MM.1S (cell line): ENCODE results near the gene EDC3.

Experiments
- DNase-seq: peaks from one replicate; pipeline ENCODE4 v3.0.0-alpha.2; 2015
- H2AFZ ChIP-seq: fragments of 300-600 bp; sonication (generic); 2 replicates; pipeline ENCODE4 v1.6.0; 2016; ENCODE audit warnings: antibody characterized with exemption, low read length
- H3F3A ChIP-seq: fragments of 300-600 bp; sonication (generic); 2 replicates; pipeline ENCODE4 v1.6.1; 2016; ENCODE audit warnings: mild to moderate bottlenecking, antibody characterized with exemption, low read length, moderate library complexity, mixed read lengths; ENCODE audit not compliant: insufficient read depth
- H3K27ac ChIP-seq: fragments of 300-600 bp; sonication (generic); 2 replicates; pipeline ENCODE4 v1.5.1; 2016; ENCODE audit warnings: mild to moderate bottlenecking, low read length
- H3K27me3 ChIP-seq: fragments of 300-600 bp; sonication (generic); replicated peaks from 2 replicates; pipeline ENCODE4 v1.6.0; 2016; ENCODE audit warnings: low read length; ENCODE audit not compliant: insufficient read depth
- H3K36me3 ChIP-seq: fragments of 300-600 bp; sonication (generic); replicated peaks from 2 replicates; pipeline ENCODE4 v1.6.1; 2016; ENCODE audit warnings: mild to moderate bottlenecking, low read length, mixed read lengths; ENCODE audit not compliant: insufficient read depth
- H3K4me1 ChIP-seq: fragments of 300-600 bp; sonication (generic); 2 replicates; pipeline ENCODE4 v1.6.1; 2016; ENCODE audit warnings: low read length, mixed read lengths
- H3K4me2 ChIP-seq: fragments of 300-600 bp; sonication (generic); 2 replicates; pipeline ENCODE4 v1.6.0; 2016; ENCODE audit warnings: low read depth, low read length
- H3K4me3 ChIP-seq: fragments of 300-600 bp; sonication (generic); 2 replicates; pipeline ENCODE4 v1.5.1; 2016; ENCODE audit warnings: low read length, mixed read lengths
- H3K79me2 ChIP-seq: fragments of 300-600 bp; sonication (generic); 2 replicates; pipeline ENCODE4 v1.6.1; 2016; ENCODE audit warnings: mixed run types, low read length, mixed read lengths
- H3K9ac ChIP-seq: fragments of 300-600 bp; sonication (generic); 2 replicates; pipeline ENCODE4 v1.6.1; 2016; ENCODE audit warnings: low read length, mixed read lengths
- H3K9me2 ChIP-seq: fragments of 300-600 bp; sonication (generic); replicated peaks from 2 replicates; pipeline ENCODE4 v1.6.1; 2016; ENCODE audit warnings: mild to moderate bottlenecking, low read length, mixed read lengths; ENCODE audit not compliant: insufficient read depth
- H3K9me3 ChIP-seq: fragments of 300-600 bp; sonication (generic); replicated peaks from 2 replicates; pipeline ENCODE4 v1.6.1; 2016; ENCODE audit warnings: mild to moderate bottlenecking, low read length, mixed read lengths; ENCODE audit not compliant: insufficient read depth
- H4K20me1 ChIP-seq: fragments of 300-600 bp; sonication (generic); 2 replicates; pipeline ENCODE4 v1.6.1; 2016; ENCODE audit warnings: mild to moderate bottlenecking, low read length, moderate library complexity, mixed read lengths; ENCODE audit not compliant: insufficient read depth
- EZH2 ChIP-seq: fragments of 300-600 bp; sonication (generic); optimal IDR thresholded peaks from 2 replicates; pipeline ENCODE3; 2017; ENCODE audit warnings: low read depth, mild to moderate bottlenecking, antibody characterized with exemption, low read length, mixed read lengths
- EZH2phosphoT487 ChIP-seq: fragments of 300-600 bp; sonication (generic); IDR thresholded peaks from 2 replicates; pipeline ENCODE4 v1.6.1; 2018; ENCODE audit warnings: antibody characterized with exemption, low read length
- TF ChIP-seq, protein P1 (sequence below): fragments of 300-600 bp; sonication (generic); IDR thresholded peaks from 2 replicates; pipeline ENCODE4 v1.5.1; 2016; ENCODE audit warnings: antibody characterized with exemption, low read length, mixed read lengths

Gene EDC3

GRCh38 chr15:74725225-74725774 lies 29.5 kb upstream of the EDC3 start, which contains the start of gene CYP1A1:
Gene CYP1A1 (minus strand): TSS chr15:74725528. CDS start chr15:74723097, 2,431 bp downstream.
- TF ChIP-seq, protein P1, sequence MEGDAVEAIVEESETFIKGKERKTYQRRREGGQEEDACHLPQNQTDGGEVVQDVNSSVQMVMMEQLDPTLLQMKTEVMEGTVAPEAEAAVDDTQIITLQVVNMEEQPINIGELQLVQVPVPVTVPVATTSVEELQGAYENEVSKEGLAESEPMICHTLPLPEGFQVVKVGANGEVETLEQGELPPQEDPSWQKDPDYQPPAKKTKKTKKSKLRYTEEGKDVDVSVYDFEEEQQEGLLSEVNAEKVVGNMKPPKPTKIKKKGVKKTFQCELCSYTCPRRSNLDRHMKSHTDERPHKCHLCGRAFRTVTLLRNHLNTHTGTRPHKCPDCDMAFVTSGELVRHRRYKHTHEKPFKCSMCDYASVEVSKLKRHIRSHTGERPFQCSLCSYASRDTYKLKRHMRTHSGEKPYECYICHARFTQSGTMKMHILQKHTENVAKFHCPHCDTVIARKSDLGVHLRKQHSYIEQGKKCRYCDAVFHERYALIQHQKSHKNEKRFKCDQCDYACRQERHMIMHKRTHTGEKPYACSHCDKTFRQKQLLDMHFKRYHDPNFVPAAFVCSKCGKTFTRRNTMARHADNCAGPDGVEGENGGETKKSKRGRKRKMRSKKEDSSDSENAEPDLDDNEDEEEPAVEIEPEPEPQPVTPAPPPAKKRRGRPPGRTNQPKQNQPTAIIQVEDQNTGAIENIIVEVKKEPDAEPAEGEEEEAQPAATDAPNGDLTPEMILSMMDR = no peak
- no peak for TF ChIP-seq EZH2
- TF ChIP-seq EZH2phosphoT487 = no peak
- no peaks in the 10 kb centered on the region for H3K36me3 ChIP-seq
- H3K4me3 ChIP-seq = peak within 1 kb of the TSS; percentile 66
- no peaks in the 10 kb centered on the region for H4K20me1 ChIP-seq
- H3K27ac ChIP-seq = no peak within 1 kb of the TSS
- no peaks in the 10 kb centered on the region for H3F3A ChIP-seq
- no peak for DNase-seq
- H3K9me2 ChIP-seq = no peaks in the 10 kb centered on the region
- H3K27me3 ChIP-seq = peaks cover 37% of the 10 kb centered on the region
- no peaks in the 10 kb centered on the region for H3K79me2 ChIP-seq
- peak within 1 kb of the TSS; percentile 94 for H3K4me2 ChIP-seq
- peak within 1 kb of the TSS; percentile 77 for H2AFZ ChIP-seq
- no peaks in the 10 kb centered on the region for H3K9me3 ChIP-seq
- peaks cover 3% of the 10 kb centered on the region; the same call in 1 of the 2 replicates for H3K4me1 ChIP-seq
- H3K9ac ChIP-seq = peak within 1 kb of the TSS; percentile 39; the same call in 1 of the 2 replicates

GRCh38 chr15:74724570-74725224 lies 28.9 kb upstream of the EDC3 start:
- no peak overlapping the region for H3K27ac ChIP-seq

DNA sequence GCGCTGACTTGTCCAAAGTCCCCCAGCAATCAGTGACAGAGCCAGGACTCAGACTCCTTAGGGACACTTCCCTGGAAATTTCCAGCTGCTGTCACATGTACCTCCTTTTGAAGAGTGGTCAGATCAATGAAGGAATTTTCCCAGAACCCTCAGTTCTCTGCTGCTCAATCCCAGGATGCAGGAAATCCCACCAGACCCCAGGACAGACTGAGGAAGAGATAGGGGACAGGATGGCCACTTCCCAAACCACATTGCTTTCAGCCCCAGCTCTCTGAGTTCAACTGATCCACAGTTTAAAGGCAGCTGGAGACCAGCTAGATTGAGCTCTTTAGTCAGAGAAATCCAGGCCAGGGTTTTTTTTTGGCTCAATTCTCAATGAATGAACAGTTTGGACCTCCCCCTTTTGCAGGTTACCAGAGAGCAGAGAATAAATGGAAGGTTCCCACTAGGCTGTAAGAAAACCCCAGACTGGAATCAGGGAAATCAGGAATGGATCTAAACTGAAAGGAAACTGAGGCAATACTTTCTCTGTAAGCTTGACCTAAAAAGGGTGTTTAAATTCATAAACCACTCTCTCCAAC lies 28.0 kb upstream of the EDC3 start:
- no peak overlapping the region for H3K27ac ChIP-seq
- H3F3A ChIP-seq = no peaks in the 10 kb centered on the region
- no peaks in the 10 kb centered on the region for H3K9me2 ChIP-seq
- no peaks in the 10 kb centered on the region for H3K36me3 ChIP-seq
- peaks cover 3% of the 10 kb centered on the region; the same call in 1 of the 2 replicates for H3K4me1 ChIP-seq
- H3K9ac ChIP-seq = no peak overlapping the region
- no peak overlapping the region for H2AFZ ChIP-seq
- no peaks in the 10 kb centered on the region for H4K20me1 ChIP-seq
- H3K4me2 ChIP-seq = no peak overlapping the region
- no peak overlapping the region for H3K4me3 ChIP-seq
- peaks cover 30% of the 10 kb centered on the region for H3K27me3 ChIP-seq
- H3K79me2 ChIP-seq = no peaks in the 10 kb centered on the region
- peak; percentile 34 for DNase-seq
- no peaks in the 10 kb centered on the region for H3K9me3 ChIP-seq
- no peak for TF ChIP-seq EZH2
- TF ChIP-seq EZH2phosphoT487 = no peak

More at GRCh38 chr15:74724570-74725224, 28.9 kb upstream of the EDC3 start:
- no peaks in the 10 kb centered on the region for H4K20me1 ChIP-seq
- no peak overlapping the region for H2AFZ ChIP-seq
- H3K79me2 ChIP-seq = no peaks in the 10 kb centered on the region
- H3K27me3 ChIP-seq = peaks cover 31% of the 10 kb centered on the region
- H3K9ac ChIP-seq = no peak overlapping the region
- DNase-seq = no peak
- H3K4me2 ChIP-seq = no peak overlapping the region
- H3K4me3 ChIP-seq = no peak overlapping the region
- H3F3A ChIP-seq = no peaks in the 10 kb centered on the region
- no peaks in the 10 kb centered on the region for H3K9me3 ChIP-seq
- no peaks in the 10 kb centered on the region for H3K36me3 ChIP-seq
- peaks cover 3% of the 10 kb centered on the region; the same call in 1 of the 2 replicates for H3K4me1 ChIP-seq
- H3K9me2 ChIP-seq = no peaks in the 10 kb centered on the region
- TF ChIP-seq, protein P1 = no peak
- TF ChIP-seq EZH2 (no peak), EZH2phosphoT487 (no peak)
